KBM-7 (cell line): Measurements from ENCODE around the gene MLST8.

Experiments
- DNase-seq: peaks from one replicate; pipeline ENCODE4 v3.0.0-alpha.2; 2015
- in situ Hi-C: fragments of 300-500 bp; cut with MboI; formaldehyde crosslinking; loops from 2 replicates; pipeline ENCODE4 v1.14.3; 2020; ENCODE audit warnings: low sequenced_read_pairs, low pct_unique_long_range_greater_than_20kb, mixed read lengths

The MLST8 gene

GRCh38 chr16:2204416-2205103 lies 694 bp upstream of the MLST8 start:
- in situ Hi-C loops = no loop called here
- DNase-seq = no peak

DNA sequence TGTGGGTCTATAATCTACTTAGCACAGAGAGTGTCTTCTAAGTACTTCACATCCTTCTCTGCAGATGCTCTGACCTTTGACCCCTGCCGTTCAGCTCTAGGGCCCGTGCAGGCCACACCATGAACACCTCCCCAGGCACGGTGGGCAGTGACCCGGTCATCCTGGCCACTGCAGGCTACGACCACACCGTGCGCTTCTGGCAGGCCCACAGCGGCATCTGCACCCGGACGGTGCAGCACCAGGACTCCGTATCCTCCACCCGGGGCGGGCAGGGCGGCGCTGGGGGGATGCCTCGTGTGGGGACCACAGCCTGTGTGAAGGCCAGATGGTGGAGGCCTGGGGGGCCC lies 686 bp downstream of the MLST8 start:
- no peak for DNase-seq
- in situ Hi-C loops = no loop called here

DNA sequence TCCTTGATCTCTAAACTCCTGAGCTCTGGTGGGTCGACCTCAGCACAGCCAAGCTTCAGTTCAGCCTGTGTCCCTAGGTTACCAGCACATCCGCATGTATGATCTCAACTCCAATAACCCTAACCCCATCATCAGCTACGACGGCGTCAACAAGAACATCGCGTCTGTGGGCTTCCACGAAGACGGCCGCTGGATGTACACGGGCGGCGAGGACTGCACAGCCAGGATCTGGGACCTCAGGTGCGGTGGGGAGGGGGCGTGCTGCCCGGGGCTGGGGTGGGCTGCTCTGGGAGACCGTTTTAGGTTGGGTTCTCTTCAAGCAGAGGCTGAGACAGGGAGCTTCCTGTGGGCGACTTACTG lies 1.1 kb downstream of the MLST8 start:
- in situ Hi-C loops = no loop called here
- DNase-seq = no peak

DNA sequence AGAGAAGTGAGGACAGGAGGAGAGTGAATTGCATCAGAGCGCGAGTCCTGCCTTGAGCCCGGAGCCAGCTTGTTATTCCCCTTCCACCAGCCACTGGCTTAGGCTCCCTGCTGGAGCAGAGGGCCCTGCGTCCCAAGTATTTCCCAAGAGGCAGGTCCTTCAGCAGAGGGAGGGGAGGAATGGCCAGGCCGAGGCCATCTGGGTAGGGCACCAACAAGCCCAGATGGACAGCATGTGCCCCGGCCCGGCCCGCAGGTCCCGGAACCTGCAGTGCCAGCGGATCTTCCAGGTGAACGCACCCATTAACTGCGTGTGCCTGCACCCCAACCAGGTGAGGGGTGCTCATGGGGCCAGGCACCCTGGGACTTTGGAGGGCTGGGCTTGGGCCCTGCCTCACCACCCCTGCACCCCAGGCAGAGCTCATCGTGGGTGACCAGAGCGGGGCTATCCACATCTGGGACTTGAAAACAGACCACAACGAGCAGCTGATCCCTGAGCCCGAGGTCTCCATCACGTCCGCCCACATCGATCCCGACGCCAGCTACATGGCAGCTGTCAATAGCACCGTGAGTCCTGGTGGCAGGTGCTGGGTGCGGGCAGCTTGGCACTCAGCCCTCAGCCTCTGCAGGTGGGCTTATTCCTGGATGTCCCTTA lies 1.7 kb downstream of the MLST8 start:
- DNase-seq = no peak
- in situ Hi-C loops = no loop called here

DNA sequence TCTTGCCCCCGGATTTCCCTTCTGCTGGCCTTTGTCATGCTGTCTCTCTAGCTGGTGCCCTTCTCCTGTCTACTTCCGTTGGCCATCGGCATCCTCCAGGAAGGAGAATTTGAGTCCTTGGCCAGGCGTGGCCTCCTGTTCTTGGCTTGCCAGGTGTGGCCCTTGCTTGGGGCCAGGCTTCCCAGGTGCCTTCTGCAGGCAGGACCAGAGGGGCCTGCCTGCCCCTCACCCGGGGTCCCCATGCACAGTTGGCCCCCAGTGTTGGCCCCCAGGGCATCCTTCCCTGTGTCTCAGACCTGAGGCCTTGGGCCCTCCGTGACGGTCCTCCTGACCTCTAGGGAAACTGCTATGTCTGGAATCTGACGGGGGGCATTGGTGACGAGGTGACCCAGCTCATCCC lies 2.6 kb downstream of the MLST8 start:
- in situ Hi-C loops = no loop called here
- DNase-seq = no peak

GRCh38 chr16:2208308-2208707 lies 3.1 kb downstream of the MLST8 start:
- in situ Hi-C loops = no loop called here
- no peak for DNase-seq

GRCh38 chr16:2208772-2209171 lies 3.5 kb downstream of the MLST8 start:
- in situ Hi-C loops = no loop called here
- no peak for DNase-seq

GRCh38 chr16:2209258-2210008 lies 4.2 kb downstream of the MLST8 start:
- in situ Hi-C loops = loop anchor here (10.0 kb wide), 1 partner anchor 55 kb away; the partner anchor contains the start of gene TRAF7
- no peak for DNase-seq

DNA sequence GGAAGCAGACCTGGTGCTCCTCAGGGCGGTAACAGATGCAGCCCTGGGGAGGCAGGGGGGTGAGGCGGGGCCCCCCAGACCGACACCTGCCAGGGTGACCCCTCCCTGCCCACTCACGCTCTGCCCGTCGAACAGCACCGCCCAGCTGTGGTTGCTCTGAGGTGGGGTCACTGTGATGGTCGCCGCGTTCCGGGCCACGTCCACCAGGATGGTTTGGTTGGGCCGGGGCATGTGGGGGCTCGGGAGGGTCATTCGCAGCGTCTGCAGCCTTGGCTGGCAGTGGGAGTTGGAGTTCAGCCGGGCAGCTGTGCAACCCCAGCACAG lies 4.7 kb downstream of the MLST8 start:
- in situ Hi-C loops = loop anchor here (10.0 kb wide), 1 partner anchor 55 kb away; the partner anchor contains the start of gene TRAF7

GRCh38 chr16:2210386-2211365 lies 5.4 kb downstream of the MLST8 start, which contains the start of gene BRICD5:
Gene BRICD5 (minus strand): TSS chr16:2210863. CDS start chr16:2210833, 30 bp downstream.
- no peak for DNase-seq
- in situ Hi-C loops = loop anchor here (10.0 kb wide), 1 partner anchor 56 kb away; the partner anchor contains the start of gene TRAF7

More for the DNA sequence above, 4.7 kb downstream of the MLST8 start:
- DNase-seq = no peak

- no peak for DNase-seq
- in situ Hi-C loops = loop anchor here (10.0 kb wide), 1 partner anchor 57 kb away; the partner anchor contains the start of gene TRAF7
These were observed 6.7 kb downstream of the MLST8 start for GRCh38 chr16:2211923-2212347.

- in situ Hi-C loops = loop anchor here (10.0 kb wide), 1 partner anchor 58 kb away; the partner anchor contains the start of gene TRAF7
- DNase-seq = peak; percentile 43
These were observed 7.4 kb downstream of the MLST8 start for GRCh38 chr16:2212362-2213324.

DNA sequence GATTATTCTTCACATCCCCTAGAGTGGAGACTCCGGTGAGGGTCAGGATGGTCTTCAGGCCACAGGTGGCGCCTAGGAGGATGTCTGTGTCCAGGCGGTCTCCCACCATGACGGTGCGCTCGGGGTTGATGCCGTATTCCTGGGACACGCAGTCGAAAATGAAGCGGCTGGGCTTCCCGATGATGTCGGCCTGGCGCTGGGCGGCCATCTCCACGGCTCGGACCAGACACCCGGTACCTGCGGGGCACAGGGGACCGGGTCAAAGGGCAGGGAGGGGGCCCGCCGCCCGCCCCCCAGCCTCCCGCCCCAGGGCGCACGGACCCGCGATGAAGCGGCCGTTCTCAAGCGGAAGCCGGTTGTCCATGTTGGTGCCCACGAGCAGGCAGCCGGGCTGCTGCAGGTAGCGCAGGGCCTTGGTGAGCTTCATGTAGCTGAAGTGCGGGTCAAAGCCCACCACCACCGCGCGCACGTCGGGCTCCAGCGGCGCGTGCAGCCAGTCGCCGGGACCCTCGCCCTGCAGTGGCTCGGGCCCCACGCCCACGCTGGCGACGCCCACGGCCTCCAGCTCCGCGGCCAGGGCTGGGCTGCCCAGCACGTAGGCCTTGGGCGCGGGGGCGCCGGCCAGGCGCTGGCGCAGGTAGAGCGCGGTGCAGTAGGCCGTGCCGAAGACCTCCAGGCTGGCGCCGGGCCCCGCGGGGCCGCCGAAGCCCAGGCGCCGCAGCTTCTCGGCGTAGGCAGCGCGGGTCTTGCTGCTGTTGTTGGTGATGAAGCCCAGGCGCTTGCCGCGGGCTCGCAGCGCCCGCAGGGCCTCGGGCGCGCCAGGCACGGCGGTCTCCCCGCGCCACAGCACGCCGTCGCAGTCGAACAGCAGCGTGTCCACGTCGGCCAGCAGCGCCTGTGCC lies 8.8 kb downstream of the MLST8 start:
- in situ Hi-C loops = loop anchor here (10.0 kb wide), 1 partner anchor 59 kb away; the partner anchor contains the start of gene TRAF7
- no peak for DNase-seq

DNA sequence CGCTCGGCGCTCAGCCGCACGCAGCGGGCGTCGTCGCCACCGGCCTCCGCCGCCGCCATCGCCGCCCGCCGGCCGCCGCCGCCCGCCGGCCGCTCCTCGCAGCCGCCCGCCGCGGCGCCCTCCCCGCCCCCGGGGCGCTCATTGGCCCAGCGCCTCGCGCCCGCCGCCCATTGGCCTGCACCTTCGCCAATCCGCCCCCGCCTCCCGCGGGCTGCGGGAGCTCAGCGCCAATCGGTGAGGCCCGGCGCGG lies 9.4 kb downstream of the MLST8 start, which contains the start of gene PGP:
PGP (minus strand) TSS at position 122 of the 250 bp plus-strand sequence; CDS start at position 59, 63 bp downstream.
- in situ Hi-C loops = loop anchor here (10.0 kb wide), 1 partner anchor 60 kb away; the partner anchor contains the start of gene TRAF7
- DNase-seq = no peak

DNA sequence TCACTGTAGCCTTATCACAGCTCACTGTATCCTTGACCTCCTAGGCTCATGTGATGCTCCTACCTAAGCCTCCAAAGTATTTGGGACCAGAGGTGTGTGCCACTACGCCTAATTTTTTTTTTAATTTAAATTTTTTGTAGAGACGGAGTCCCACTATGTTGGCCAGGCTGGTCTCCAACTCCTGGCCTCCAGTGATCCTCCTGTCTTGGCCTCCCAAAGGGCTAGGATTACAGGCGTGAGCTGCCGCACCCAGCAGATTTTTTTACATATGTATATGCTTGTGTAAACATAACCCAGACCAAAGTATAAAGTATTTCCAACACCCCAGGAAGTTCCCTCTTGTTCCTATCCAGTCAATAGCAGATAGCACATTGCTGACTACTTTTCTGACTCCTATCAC lies 11.1 kb downstream of the MLST8 start:
- in situ Hi-C loops = loop anchor here (10.0 kb wide), 1 partner anchor 62 kb away; the partner anchor contains the start of gene TRAF7
- no peak for DNase-seq

DNA sequence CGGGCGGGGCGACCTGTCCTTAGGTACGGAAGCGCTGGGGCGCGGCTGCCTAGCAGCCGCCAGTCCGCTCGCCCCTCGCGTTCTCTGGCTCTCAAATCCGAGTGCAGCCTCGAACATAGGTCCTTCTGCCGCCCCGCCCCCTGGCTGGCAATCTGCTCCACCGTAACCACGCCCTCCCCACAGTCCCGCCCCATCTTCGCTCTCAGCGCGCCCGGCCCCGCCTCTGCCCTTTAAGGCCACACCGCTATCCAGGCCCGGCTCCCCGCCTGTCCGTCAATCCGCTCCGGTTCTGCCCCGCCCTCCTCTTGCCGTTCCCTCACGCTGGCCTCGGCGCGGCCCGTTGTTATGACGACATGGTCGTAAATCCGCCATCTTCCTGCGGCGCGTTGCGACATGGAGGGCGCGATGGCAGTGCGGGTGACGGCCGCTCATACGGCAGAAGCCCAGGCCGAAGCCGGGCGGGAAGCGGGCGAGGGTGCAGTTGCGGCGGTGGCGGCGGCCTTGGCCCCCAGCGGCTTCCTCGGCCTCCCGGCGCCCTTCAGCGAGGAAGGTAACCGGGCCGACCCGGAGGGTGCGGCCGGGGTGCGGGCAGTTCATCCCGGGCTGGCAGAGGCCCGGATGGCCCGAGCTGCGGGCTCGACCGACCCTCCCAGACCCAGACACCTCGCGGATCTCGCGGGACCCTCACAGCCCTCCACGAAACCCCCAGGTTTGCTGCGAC lies 18.1 kb downstream of the MLST8 start, which contains the start of gene E4F1:
E4F1 (plus strand) TSS at position 371 of the 721 bp plus-strand sequence; CDS start at position 394, 23 bp downstream.
- in situ Hi-C loops = no loop called here
- peak; percentile 99 for DNase-seq
